Measurements from ENCODE around the gene CD53.

DNA sequence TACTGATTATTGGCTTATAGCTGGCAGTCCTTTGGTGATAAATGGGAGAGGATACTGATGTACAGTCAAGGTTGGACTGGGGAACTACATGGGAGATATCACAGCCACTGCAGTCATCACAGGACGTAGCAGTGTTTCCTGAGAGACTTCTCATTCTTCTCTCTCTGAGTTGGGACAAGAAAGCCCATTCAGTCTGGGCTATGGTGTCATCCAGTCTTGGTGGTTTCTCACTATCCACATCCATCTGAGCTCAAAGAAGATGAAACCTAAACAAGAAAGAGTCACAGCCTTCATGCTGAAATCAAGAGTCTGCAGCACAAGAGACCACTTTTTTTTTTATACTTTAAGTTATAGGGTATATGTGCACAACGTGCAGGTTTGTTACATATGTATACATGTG is 12.8 kb upstream of the CD53 start:
- TF ChIP-seq EZH2 (IDR thresholded peaks at IDR 0.05; ENCODE audit: insufficient read depth, poor library complexity, severe bottlenecking) (no peak), EZH2phosphoT487 (IDR thresholded peaks at IDR 0.05; ENCODE audit: insufficient read depth, low read depth) (no peak)

Data from GM23248 (cell line).